ENCODE data around the gene SIL1. TPM values are rescaled to one million over a fixed set of nuclear protein-coding genes. Genes with fewer than 3 reads are reported as not detected.

Gene SIL1
- total and polyA plus RNA-seq, 2 donors (not counting 1 experiment from before 2014, with no cell fraction given), result 66.4 to 85.5 TPM

GRCh38 chr5:139052975-139053374 lies 145.2 kb downstream of the SIL1 start:
- no peaks in the 10 kb centered on the region for H3K9me3 ChIP-seq (ENCODE audit: control insufficient read depth, insufficient read depth, low read depth, low read length)
- H3K9ac ChIP-seq (ENCODE audit: insufficient read depth, low read length), result no peak overlapping the region
- no peaks in the 10 kb centered on the region for H3K27me3 ChIP-seq (ENCODE audit: control insufficient read depth, insufficient read depth, low read length)
- no peak overlapping the region for H2AFZ ChIP-seq (ENCODE audit: low read length)
- no peak for DNase-seq (ENCODE audit: low read depth in 2 of 2)
- no peak overlapping the region for H3K4me2 ChIP-seq (ENCODE audit: extremely low read depth, insufficient read depth, low read length)
- H3K27ac ChIP-seq (ENCODE audit: insufficient read depth, low read length), result no peak overlapping the region
- H3K79me2 ChIP-seq (ENCODE audit: control insufficient read depth, insufficient read depth, low read length), result no peaks in the 10 kb centered on the region
- H3K4me3 ChIP-seq (replicated peaks in 1 of 4; ENCODE audit: control extremely low read depth in 1 of 4, insufficient read depth in 1 of 4, low read depth in 3 of 4, low read length in 4 of 4), result no peak overlapping the region
- H4K20me1 ChIP-seq (ENCODE audit: control insufficient read depth, extremely low read depth, insufficient read depth, low read length), result no peaks in the 10 kb centered on the region
- H3K36me3 ChIP-seq (ENCODE audit: control insufficient read depth, insufficient read depth, low read length), result no peaks in the 10 kb centered on the region
- no peaks in the 10 kb centered on the region for H3K4me1 ChIP-seq (ENCODE audit: control insufficient read depth, extremely low read depth, insufficient read depth, low read length)
- TF ChIP-seq CTCF (conservative IDR thresholded peaks at IDR 0.05 in 1 of 2, IDR thresholded peaks at IDR 0.05 in 1 of 2; ENCODE audit: low read depth in 1 of 2, low read length in 2 of 2) (no peak), EZH2 (IDR thresholded peaks at IDR 0.05; ENCODE audit: low read length, missing control alignments) (no peak)

GRCh38 chr5:139051392-139051791 lies 146.8 kb downstream of the SIL1 start:
- H2AFZ ChIP-seq (ENCODE audit: low read length), result no peak overlapping the region
- DNase-seq (ENCODE audit: low read depth in 2 of 2), result no peak
- H3K27me3 ChIP-seq (ENCODE audit: control insufficient read depth, insufficient read depth, low read length), result no peaks in the 10 kb centered on the region
- H3K4me1 ChIP-seq (ENCODE audit: control insufficient read depth, extremely low read depth, insufficient read depth, low read length), result no peaks in the 10 kb centered on the region
- TF ChIP-seq EZH2 (IDR thresholded peaks at IDR 0.05; ENCODE audit: low read length, missing control alignments) (no peak), CTCF (conservative IDR thresholded peaks at IDR 0.05 in 1 of 2, IDR thresholded peaks at IDR 0.05 in 1 of 2; ENCODE audit: low read depth in 1 of 2, low read length in 2 of 2) (no peak)
- H3K4me2 ChIP-seq (ENCODE audit: extremely low read depth, insufficient read depth, low read length), result no peak overlapping the region
- no peak overlapping the region for H3K9ac ChIP-seq (ENCODE audit: insufficient read depth, low read length)
- H3K27ac ChIP-seq (ENCODE audit: insufficient read depth, low read length), result no peak overlapping the region
- H3K9me3 ChIP-seq (ENCODE audit: control insufficient read depth, insufficient read depth, low read depth, low read length), result no peaks in the 10 kb centered on the region
- no peaks in the 10 kb centered on the region for H4K20me1 ChIP-seq (ENCODE audit: control insufficient read depth, extremely low read depth, insufficient read depth, low read length)
- H3K4me3 ChIP-seq (replicated peaks in 1 of 4; ENCODE audit: control extremely low read depth in 1 of 4, insufficient read depth in 1 of 4, low read depth in 3 of 4, low read length in 4 of 4), result no peak overlapping the region
- no peaks in the 10 kb centered on the region for H3K36me3 ChIP-seq (ENCODE audit: control insufficient read depth, insufficient read depth, low read length)
- H3K79me2 ChIP-seq (ENCODE audit: control insufficient read depth, insufficient read depth, low read length), result no peaks in the 10 kb centered on the region

GRCh38 chr5:139050432-139050831 lies 147.7 kb downstream of the SIL1 start:
- H2AFZ ChIP-seq (ENCODE audit: low read length), result no peak overlapping the region
- H3K4me1 ChIP-seq (ENCODE audit: control insufficient read depth, extremely low read depth, insufficient read depth, low read length), result no peaks in the 10 kb centered on the region
- TF ChIP-seq CTCF (conservative IDR thresholded peaks at IDR 0.05 in 1 of 2, IDR thresholded peaks at IDR 0.05 in 1 of 2; ENCODE audit: low read depth in 1 of 2, low read length in 2 of 2), result no peak
- no peak for TF ChIP-seq EZH2 (IDR thresholded peaks at IDR 0.05; ENCODE audit: low read length, missing control alignments)
- H3K36me3 ChIP-seq (ENCODE audit: control insufficient read depth, insufficient read depth, low read length), result no peaks in the 10 kb centered on the region
- no peaks in the 10 kb centered on the region for H4K20me1 ChIP-seq (ENCODE audit: control insufficient read depth, extremely low read depth, insufficient read depth, low read length)
- H3K79me2 ChIP-seq (ENCODE audit: control insufficient read depth, insufficient read depth, low read length), result no peaks in the 10 kb centered on the region
- H3K27ac ChIP-seq (ENCODE audit: insufficient read depth, low read length), result no peak overlapping the region
- H3K27me3 ChIP-seq (ENCODE audit: control insufficient read depth, insufficient read depth, low read length), result no peaks in the 10 kb centered on the region
- H3K9ac ChIP-seq (ENCODE audit: insufficient read depth, low read length), result no peak overlapping the region
- no peaks in the 10 kb centered on the region for H3K9me3 ChIP-seq (ENCODE audit: control insufficient read depth, insufficient read depth, low read depth, low read length)
- no peak for DNase-seq (ENCODE audit: low read depth in 2 of 2)
- no peak overlapping the region for H3K4me2 ChIP-seq (ENCODE audit: extremely low read depth, insufficient read depth, low read length)
- H3K4me3 ChIP-seq (replicated peaks in 1 of 4; ENCODE audit: control extremely low read depth in 1 of 4, insufficient read depth in 1 of 4, low read depth in 3 of 4, low read length in 4 of 4), result no peak overlapping the region

Measured in fibroblast of lung (primary cell).